OCI-LY1 (cell line): ENCODE data around the gene PZP.

Source experiments
- EZH2 ChIP-seq: fragments of 200-600 bp; sonication (generic), shearing (Covaris generic); IDR thresholded peaks from 2 replicates; pipeline ENCODE4 v1.8.0; 2017; ENCODE audit warnings: borderline replicate concordance, mixed run types, mild to moderate bottlenecking, antibody characterized with exemption, low read length, moderate library complexity, mixed read lengths
- TF ChIP-seq, protein P1 (sequence below): fragments of 200-600 bp; sonication (generic), shearing (Covaris generic); IDR thresholded peaks from 2 replicates; pipeline ENCODE4 v1.5.1; 2017; ENCODE audit warnings: mild to moderate bottlenecking, antibody characterized with exemption, low read length, moderate library complexity, mixed read lengths

- TF ChIP-seq, protein P1, sequence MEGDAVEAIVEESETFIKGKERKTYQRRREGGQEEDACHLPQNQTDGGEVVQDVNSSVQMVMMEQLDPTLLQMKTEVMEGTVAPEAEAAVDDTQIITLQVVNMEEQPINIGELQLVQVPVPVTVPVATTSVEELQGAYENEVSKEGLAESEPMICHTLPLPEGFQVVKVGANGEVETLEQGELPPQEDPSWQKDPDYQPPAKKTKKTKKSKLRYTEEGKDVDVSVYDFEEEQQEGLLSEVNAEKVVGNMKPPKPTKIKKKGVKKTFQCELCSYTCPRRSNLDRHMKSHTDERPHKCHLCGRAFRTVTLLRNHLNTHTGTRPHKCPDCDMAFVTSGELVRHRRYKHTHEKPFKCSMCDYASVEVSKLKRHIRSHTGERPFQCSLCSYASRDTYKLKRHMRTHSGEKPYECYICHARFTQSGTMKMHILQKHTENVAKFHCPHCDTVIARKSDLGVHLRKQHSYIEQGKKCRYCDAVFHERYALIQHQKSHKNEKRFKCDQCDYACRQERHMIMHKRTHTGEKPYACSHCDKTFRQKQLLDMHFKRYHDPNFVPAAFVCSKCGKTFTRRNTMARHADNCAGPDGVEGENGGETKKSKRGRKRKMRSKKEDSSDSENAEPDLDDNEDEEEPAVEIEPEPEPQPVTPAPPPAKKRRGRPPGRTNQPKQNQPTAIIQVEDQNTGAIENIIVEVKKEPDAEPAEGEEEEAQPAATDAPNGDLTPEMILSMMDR: no peak
- no peak for TF ChIP-seq EZH2
These were observed 27.3 kb upstream of the PZP start for GRCh38 chr12:9235519-9235918.
